ENCODE data around the gene MITD1.

DNA sequence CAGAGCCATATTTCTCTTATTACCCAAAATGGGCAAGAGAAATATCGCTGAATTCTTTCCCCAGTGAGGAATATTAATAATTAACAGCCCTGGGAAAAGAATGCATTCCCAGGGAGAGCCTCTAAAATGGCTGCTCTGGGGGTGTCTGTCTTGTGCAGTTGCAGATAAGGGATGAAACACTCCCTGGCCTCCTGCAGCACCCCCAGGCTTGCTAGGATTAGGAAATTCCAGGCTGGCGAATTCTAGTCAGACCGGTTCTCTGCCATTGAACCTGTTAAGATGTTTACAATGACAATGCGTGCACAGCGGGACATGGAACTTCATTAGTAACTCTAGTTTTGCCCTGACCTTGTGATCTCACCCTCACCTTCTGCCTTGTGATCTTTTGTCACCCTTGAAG, 24.6 kb upstream of the MITD1 start:
- no peak for TF ChIP-seq YY1 (IDR thresholded peaks at IDR 0.05; ENCODE audit: insufficient read depth, insufficient read length)
- TF ChIP-seq ZNF274 (IDR thresholded peaks at IDR 0.05; ENCODE audit: low read depth, low read length): no peak

All from NT2/D1 (cell line).